Measurements from ENCODE around the gene SP2.
A peak's percentile ranks its signal among the peaks of the same experiment; 100 is the strongest.

SP2 gene

GRCh38 chr17:47889734-47890529 is 6.1 kb upstream of the SP2 start:
- peak; percentile 92 for DNase-seq (ENCODE audit: low spot score)

- DNase-seq (ENCODE audit: low spot score), result no peak
Measured at GRCh38 chr17:47891545-47892088, 4.4 kb upstream of the SP2 start.

GRCh38 chr17:47894498-47895346 is 1.3 kb upstream of the SP2 start:
- DNase-seq (ENCODE audit: low spot score), result no peak

DNA sequence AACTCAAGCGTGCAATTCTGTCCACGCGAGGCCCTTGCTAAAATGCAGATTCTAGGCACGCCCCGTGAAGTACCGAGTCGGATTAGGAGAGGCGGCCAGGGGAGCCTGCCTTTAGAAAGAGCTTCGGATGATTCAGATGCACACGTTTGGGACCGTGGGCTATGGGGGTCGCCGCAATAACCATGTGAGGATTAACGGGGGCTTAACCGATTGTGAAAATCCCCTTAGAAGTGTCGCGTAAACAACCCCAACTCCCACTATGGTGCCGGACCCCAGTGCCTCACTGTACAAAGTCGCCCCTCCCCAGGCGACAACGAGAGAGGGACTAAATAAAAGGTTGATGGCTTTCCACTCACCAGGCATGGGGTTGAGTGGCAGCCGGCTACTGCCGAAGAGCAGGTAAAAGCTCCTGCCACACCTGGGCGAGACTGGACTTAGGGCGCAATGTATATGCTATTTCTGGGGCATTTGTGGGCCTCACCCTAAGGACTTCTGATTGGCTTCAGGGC is 635 bp upstream of the SP2 start:
- DNase-seq (ENCODE audit: low spot score), result peak; percentile 29

DNA sequence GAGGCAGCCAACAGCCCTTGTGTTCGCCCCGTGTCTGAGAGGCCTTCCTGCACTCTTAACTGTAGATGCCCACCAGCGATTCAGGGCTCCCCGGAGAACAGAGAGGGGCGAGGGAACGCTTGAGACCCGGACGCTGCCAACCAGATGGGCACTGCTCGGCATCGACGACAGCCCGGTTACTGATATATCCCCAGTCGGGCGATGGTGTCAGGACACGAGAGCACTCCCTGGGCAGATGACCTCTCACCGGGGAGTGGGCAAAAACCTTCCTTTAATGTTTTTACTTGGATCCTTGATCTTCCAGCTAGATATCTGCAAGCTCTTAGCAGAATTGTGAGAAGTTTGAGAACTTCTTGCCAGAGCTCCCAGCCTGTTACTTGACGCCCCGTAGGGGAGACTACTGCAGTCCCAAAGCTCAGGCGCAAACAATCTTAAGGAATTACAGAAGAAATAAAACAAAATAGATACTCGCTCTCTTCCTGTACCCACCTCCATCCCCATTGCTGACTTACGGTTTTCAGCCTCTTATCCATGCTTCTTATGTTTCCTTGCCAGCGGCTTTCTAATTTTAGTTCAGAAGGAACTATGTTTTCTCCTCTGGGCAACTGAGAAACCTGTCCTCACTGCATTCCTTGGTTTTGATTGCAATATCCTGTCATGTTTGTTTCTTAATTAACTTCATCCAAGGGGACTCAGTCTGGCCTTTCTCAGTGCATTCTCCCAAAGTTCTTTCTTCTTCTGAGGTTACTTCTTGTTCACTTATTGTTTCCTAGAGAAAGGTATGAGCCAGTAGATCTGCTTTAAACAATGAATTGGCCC is 845 bp downstream of the SP2 start:
- no peak for DNase-seq (ENCODE audit: low spot score)

DNA sequence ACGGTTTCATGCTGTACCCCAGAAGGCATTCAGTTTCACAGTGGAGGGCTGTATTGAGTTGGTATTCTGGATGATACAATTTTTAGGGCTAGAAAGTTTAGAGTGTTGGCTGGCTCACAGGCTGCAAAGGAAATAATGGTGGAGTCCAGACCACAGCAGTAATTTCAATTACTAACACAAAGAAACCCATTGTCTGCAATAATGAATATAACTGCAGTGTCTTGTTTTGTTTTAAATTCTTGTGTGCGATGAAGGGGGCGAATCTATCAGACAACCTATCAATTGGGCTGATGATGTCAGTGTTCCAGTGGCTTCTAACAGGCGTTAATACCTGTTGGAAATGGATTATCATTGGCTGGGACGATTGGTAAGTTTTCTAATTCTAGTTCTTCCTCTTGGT is 1.5 kb downstream of the SP2 start:
- no peak for DNase-seq (ENCODE audit: low spot score)

GRCh38 chr17:47898241-47898640 is 2.2 kb downstream of the SP2 start:
- DNase-seq (ENCODE audit: low spot score), result no peak

DNA sequence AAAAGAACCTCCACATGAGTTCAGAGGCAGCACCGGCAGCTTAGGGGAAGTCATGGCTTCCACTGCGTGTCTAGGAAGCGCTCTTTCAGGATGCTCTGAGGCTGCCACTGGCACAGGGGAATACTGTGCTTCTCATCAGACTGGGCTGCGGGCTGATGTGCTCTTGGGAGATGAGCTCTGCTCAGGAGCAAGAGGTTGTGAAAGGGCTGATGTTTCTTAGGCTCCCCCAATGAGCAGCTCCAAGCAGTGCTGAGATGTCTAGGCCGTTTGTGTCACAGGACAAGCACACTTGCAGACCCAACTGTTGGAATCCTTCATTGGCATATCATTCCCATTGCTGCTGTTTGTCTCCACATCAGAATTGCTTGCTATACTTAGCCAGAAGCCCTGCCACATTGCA is 3.6 kb downstream of the SP2 start:
- no peak for DNase-seq (ENCODE audit: low spot score)

DNA sequence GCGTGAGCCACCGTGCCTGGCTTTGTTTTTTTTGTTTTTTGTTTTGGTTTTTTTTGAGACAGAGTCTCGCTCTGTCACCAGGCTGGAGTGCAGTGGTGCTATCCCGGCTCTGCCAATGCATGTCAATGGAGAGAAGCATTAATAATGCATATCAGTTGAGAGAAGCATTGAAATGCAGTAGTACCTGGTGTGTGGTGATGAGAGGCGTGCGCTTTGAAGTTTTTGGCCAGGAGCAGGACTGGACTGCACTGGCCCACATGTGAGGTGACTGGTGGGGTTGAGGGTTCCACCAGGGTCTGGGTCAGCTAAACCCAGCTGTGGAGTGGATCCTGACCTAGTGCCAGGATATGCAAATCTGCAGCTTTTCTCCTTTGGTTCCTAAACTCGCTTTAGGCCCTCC is 5.4 kb downstream of the SP2 start:
- no peak for DNase-seq (ENCODE audit: low spot score)

DNA sequence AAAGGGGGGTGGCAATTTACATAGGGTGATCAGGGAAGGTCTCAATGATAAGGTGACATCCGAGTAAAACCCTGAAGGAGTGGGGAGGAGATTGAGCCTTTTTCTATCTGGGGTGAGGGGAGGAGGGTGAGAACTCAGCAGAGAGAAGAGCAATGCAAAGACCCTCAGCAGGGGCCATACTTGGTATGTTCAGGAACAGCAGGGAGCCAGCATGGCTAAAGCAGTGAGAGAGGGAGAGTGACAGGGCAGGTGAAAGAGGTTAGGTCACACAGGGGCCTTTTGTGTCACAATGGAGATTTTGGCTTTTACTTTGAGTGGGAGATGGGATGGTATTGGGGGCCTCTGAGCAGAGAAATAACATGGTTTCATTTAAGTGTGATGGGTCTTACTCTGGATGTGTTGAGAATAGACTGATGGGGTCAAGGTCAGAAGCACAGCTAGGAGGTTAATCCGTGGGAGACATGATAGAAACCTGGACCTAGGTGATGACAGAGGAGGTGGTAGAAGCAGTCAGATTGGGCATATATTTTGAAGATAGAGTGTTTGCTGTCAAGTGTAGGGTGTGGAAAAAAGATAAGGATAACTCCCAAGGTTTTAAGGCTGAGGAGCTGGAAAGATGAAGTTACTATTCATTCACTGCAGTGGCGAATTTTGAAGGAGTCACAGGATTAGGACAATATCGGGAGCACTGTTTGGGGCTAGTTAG is 6.2 kb downstream of the SP2 start:
- DNase-seq (ENCODE audit: low spot score), result no peak

GRCh38 chr17:47905221-47905733 is 9.2 kb downstream of the SP2 start:
- DNase-seq (ENCODE audit: low spot score), result no peak

GRCh38 chr17:47906443-47906842 is 10.4 kb downstream of the SP2 start:
- DNase-seq (ENCODE audit: low spot score), result no peak

DNA sequence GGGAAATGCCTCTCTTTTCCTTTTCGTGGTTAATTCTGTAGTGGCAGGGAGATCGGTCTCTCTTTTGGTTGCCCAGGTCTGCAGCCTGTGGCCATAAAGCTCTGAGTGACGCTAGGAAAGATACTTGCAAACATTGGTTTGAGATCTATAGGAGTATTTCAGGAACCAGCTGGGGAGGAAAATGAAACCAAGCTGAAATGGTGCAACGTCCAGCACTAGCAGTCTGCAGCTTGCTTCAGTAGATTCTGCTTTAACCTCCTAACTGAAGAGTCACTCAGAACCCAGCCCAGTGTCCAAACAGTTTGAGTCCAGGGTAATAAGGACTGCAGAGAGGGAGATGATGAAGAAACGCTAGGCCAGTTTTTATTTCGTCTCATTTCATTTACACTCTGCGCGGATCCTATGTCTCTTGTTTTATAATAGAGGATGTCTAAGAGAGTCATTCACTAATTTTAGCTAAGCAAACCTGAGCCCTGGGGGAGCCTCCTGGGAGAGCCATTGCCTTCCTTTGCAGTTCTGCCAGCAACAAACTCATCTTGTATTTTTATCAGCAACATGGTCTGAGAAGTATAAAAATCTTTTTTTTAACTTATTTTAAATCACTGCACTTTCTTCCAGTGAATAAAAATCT is 12.0 kb downstream of the SP2 start:
- DNase-seq (ENCODE audit: low spot score), result no peak

- no peak for DNase-seq (ENCODE audit: low spot score)
Measured at GRCh38 chr17:47913050-47913449, 17.0 kb downstream of the SP2 start.

DNA sequence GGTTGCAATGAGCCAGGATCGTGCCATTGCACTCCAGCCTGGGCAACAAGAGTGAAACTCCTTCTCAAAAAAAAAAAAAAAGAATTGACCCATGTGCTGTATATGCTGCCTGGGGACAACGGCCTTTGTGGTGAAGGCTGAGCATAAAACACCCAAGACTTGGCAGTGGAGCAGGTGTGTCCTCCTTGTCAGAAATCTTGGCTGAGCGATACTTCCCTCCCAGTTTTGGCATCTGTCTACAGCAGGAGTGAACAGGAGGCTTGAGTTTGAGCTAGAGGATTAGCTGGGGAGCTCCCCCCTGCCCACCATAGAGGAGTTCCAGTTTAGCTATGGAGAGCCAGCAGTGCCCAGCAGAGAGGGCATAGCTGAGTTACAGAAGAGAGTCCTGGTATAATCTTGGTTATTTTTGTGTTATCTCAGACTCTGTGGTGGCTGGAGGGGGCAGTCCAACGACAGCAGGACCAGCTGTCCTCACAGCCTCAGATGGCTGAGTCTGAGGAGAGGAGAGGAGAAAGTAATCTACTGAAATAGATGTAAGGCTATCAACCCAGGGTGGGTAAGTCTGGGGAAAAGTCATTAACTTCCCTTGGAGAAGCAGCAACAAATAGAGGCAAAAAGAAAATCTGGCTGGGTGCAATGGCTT is 18.4 kb downstream of the SP2 start:
- no peak for DNase-seq (ENCODE audit: low spot score)

GRCh38 chr17:47915776-47916398 is 19.9 kb downstream of the SP2 start:
- DNase-seq (ENCODE audit: low spot score), result no peak

GRCh38 chr17:47916489-47917208 is 20.6 kb downstream of the SP2 start:
- DNase-seq (ENCODE audit: low spot score), result no peak

- no peak for DNase-seq (ENCODE audit: low spot score)
Measured at GRCh38 chr17:47917581-47917980, 21.5 kb downstream of the SP2 start.

DNA sequence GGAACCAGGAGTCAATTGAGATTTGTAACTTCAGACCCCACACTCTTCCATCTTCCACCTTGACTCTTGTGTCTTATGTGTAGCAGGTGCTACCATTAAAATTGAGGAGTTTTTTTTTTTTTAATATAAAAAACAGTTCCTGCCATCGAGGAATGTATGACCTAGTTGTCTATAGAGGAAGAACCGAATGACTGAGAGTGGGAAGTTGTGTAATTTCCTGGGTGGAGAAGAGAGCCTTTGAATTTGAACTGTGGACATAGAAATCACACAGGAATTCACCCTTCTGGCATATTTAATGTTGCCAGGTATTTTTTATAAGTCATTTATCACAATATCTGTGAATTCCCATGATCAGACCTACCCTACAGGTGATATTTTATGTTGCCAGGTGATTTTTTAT is 22.0 kb downstream of the SP2 start:
- DNase-seq (ENCODE audit: low spot score), result no peak

Measured in CD4-positive, alpha-beta T cell treated with Interleukin-2 at 100 ng/mL for 4 hours (primary cell).